Stimulated activated CD8-positive, alpha-beta memory T cell treated with anti-CD3 and anti-CD28 coated beads, Interleukin-15, amount 100 ng/mL, for 24 hours (primary cell): Measurements from ENCODE around the gene SHB.
"Not testable (repeated sequence)": the region's sequence is repeated elsewhere in the genome, so short reads cannot be mapped to it uniquely, and the experiment has no call there.

ENCODE experiments used
- DNase-seq: peaks from one replicate; pipeline ENCODE4 v3.0.0-alpha.2; 2020; ENCODE audit warnings: low read depth

Gene SHB

DNA sequence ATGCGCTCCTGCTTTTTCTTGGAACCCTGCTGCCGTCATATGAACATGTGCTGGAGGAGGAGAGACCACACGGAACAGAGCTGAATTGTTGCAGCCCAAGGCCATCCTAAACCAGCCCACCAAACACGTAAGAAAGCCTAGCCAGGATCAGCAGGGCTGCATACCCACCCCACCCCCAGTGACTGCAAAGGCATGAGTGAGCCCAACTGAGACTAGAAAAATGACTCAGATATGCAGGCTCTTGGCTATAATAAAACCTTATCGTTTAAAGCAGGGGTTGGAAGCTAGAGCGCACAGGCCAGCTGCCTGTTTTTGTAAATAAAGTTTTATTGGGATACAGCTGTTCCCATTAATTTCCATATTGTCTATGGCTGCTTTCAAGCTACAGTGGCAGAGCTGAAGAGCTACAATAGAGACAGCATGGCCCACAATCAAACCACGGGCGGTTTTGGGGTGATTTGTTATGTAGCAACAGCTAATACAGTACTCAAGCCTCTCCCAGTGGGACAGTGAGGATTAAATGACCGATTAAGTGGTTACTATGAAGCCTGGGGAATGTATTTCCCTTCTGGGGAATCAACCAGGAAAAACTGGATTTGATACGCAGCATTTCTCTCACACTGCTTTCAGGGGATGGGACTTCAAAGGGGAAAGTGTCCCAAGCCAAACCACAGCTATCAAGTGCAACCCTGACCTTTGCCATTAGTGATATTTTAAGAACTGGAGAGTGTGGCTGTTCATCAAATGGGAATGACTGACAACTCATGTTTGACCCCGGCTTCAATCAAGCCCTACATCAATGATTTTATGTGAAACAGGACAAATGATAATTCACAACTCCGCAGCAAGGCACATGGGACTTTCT lies 6.3 kb downstream of the SHB start:
- no peak for DNase-seq

DNA sequence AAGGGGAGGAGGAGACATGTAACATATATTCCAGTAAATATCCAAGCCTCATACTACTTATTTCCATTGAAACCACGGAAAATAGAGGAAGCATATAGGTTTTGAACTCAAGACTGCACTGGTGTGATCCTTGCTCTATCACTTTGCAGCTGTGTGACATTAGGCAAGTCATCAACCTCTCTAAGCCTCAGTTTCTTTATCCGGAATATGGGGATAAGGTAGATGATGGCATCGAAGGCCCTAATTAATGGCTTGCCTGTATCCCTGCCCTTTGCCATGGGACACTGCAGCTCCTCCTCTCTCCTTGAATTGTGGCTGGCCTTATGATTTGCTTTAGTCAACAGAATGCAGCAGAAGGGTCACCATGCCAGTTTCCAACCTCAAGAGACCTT lies 6.9 kb downstream of the SHB start:
- no peak for DNase-seq

DNA sequence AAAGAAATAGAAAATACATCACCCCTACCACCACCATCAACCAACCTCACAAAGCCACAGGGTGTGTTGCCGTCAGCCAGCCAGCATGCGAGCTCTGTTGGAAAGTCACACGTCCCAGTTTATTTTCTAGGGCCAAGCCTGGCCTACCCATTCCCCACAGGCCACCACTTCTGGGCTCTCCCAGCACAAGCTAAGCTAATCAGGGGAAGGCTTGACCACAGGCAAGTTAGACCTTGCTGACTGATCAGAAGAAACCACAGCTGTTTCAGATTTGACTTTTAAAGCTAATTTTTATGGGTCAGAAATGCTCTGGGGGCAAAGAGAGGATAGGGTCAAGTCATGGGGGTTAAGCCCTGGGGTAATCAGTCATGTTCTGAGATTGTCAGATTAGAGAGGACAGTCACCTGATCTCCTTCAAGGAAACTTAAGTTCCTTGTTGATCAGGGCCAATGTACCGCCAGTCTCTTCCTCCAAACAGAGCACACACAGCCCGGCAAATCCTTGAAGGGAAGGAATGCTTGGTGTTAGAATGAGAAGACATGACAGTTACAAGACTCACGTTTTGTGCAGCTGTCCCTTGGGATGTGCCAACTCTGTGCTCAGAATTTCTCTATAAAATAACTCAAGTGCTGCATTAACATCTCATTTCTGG lies 7.6 kb downstream of the SHB start:
- no peak for DNase-seq

DNA sequence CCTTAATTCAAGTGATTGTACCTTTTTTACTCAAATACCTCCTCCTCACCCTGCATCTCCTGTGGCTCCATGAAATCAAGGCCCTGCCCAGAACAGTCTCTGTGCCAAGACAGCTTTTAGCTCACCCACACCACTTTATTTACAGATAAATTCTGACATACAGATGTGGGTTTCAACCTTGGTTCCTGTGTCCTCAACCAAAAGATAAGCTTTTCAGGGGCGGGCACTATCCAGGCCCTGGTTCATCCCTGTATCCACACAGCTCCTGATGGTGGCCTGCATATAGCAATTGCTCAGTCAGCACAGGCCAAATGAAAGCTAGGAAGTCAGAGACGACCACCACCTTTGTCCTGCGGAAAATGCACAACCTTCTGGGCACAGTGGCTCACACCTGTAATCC lies 8.3 kb downstream of the SHB start:
- no peak for DNase-seq

DNA sequence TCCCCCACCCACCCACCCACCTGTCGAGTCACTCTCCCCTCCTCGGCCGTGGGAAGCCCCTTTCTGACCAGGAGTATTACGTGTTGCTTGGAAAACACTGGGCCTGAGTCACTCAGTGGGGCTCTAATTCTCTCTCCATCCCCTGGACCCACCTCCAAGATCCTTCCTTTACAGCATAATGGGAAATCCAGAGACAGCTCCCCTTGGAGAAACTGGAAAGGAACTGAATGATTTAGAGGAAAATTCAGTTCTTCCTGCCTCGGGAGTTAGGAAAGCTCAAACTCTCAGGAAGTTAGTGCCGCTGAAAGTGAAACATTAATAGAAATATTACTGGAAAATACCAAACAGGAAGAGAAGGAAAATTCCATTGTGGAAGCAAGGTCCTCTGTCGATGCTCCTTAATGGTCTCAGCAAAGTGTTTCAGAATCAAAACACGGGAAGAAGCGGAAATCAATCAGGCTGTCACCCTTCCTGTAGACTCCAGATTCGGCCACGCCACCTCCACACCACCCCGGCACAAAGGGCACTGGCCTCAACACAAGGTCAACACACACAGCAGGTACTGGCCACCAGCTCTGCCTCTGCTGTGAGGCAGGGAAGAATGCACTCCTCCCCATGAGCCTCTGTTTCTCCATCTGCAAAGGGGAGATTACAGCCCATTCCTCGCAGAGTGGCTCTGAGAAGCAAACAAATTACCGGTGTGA lies 9.6 kb downstream of the SHB start:
- no peak for DNase-seq

- no peak for DNase-seq
Observed at GRCh38 chr9:38058452-38059232, 10.4 kb downstream of the SHB start.

DNA sequence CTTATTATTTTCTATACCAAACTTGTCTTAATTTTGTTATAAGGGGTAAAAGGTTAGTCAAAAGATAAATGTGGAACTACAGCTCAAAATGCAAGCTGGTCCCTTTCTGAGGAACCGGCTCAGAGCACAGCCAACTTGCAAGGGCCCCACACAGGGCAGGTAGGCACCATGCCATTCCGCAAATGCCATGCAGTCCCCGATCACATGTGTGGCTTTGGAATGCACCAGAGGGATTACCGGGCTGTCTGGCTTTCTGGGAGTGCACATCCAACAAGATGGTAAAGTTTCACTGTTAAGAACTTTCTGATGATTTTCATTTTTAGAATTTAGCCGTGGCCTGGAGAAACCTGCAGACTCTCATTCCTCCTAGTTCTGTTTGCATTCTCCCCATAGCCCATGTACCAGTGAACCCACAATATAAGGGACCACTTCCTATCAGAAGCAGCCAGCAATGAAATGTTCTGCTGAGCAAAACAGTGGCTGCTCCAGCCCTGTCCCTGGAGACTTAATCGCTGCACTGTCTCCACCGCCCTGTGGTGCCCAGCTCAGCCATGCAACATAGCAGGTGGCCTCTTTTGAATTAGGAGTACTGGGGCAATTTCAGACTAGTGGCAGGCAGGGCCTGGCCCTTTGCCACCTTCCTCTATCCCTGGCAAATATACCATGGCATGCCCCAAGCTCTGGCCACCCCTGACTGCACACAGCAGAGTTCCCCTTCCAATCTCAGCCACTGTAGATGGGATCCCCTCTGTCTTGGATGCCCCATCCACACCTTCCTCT lies 11.4 kb downstream of the SHB start:
- no peak for DNase-seq

GRCh38 chr9:38054653-38055052 lies 14.4 kb downstream of the SHB start:
- DNase-seq, result no peak

DNA sequence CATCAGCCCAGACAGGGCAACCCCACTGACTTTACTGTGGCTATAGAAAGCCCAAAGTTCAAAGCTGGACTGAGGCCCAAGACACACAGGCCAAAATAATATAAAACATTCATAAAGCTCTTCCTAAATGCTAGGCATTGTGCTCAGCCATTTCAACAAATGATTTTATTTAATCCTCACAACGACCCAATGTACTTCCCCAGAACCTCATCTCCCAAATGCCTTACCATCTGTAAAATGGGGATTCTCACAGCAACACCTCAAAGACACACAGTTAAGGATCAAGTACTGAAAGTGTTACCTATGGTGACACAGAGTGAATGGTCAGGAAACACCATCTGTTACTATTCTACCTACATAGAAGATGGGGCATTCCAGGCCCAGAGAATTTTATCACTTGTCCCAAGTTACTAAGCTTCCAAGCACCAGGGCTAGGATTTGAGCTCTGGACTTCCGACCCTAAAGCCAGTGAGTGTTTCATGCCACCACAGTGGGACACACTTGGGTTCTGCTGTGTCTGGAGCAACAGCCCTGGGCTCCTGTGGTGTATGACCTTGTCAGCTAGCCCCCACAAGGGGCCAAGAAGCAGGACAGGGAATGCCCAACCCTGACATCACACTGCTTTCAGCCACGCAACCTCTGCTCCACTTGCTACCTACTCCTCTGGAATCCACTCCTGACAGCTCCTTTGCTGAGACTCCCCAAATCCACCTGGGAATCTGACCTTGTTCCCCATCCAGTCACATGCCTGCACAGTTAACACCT lies 15.1 kb downstream of the SHB start:
- DNase-seq, result no peak

GRCh38 chr9:38051780-38052546 lies 17.1 kb downstream of the SHB start:
- DNase-seq, result no peak

GRCh38 chr9:38048316-38048969 lies 20.6 kb downstream of the SHB start:
- DNase-seq, result no peak

DNA sequence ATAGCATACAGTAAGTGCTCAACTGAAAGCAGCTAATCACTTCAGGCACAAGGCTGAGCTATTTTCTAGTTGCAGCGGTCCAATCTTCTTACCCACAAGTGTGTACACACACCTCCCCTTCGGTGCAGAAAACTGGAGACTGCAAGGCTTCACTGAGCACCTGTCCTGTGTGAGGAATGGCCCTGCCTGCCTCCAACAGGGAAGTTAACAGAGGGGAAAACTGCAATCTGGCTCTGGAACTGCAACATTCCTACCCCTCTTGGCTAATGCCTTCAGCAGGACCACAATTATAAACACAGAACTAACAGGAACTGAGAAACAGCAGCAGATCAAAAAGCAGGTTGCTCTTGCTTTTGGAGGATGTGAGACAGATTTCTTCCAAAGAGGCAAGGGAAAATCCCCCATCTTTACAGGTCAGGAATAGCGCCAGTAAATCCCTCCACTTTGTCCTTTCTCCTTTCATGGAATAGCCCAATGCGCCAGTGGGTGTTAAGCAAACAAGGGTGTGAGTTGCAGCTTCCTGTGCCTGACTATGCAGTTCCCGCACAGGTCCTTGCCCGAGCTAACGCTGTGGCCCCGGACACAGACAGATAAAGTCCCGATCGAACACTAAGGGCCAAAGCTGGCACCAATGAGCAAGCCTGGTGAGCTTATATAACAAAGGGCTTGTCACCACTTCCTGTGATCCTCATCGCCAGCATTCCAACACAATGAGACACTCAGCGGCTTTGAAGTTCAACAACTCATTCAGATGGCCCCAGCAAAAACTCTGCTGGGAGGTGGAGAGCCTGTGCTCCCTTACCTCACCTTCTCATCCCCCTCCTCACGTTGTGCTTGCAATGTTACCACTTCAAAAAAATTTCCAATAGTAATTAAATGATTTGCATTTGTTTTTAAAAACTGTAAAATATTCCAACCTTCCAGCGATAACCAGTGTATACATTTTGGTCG lies 21.5 kb downstream of the SHB start:
- DNase-seq, result no peak

- DNase-seq, result no peak
Observed at GRCh38 chr9:38046661-38047300, 22.2 kb downstream of the SHB start.

- DNase-seq, result not testable (repeated sequence)
Observed at GRCh38 chr9:38045939-38046338, 23.1 kb downstream of the SHB start.

DNA sequence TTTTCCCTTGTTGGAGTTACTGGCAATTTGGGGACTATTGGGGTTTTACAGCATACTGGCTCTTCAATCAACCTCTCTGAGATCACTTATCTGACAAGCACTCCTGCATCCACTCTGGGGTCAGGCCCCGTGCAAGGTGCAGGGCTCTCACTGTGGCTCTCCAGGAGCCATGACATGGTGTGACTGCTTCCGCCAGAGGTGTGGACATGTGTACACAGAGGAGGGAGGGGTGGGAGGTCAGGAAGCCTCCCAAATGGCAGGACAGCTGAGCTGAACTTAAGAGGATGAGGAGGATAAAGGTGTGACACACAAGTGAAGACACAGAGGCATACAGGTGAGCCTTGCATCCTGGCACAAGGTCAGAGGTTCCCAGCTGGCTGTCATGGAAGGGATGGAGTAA lies 24.3 kb downstream of the SHB start:
- no peak for DNase-seq

DNA sequence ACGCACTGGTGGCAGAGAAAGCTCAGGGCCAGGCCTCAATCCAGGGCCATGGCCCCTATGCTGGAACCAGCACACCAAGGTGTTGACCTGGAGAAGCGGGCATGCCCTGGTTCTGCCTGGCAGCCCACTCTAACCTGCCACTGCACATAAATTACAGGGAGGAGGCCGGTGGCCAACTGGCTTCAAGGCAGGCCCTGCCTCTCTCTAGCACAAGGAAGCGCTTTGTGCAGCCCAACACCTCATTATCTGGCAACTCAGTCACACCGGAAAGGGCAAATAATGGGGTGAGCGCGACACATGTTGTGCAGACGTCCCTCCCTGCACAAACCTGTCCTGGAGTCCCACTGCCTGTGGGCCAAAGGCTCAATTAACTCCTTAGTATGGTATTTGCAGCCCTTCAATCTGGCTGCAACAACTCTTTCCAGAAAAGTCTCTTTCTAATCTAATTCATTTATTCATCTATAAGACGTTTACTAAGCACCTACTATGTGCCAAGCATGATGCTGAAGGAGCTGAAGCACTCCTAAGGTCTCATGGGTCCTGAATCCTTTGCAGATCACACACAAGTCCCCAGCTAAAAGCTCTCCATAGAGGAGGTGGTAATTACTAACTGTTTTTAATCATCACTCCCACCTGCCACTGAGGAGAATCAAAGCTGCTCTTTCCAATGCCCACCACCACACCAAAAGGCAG lies 24.9 kb downstream of the SHB start:
- DNase-seq, result no peak
